ENCODE results near the gene ARHGAP11B.
A peak's percentile ranks its signal among the peaks of the same experiment; 100 is the strongest.
"Not testable (repeated sequence)": the region's sequence is repeated elsewhere in the genome, so short reads cannot be mapped to it uniquely, and the experiment has no call there.

The ARHGAP11B gene

DNA sequence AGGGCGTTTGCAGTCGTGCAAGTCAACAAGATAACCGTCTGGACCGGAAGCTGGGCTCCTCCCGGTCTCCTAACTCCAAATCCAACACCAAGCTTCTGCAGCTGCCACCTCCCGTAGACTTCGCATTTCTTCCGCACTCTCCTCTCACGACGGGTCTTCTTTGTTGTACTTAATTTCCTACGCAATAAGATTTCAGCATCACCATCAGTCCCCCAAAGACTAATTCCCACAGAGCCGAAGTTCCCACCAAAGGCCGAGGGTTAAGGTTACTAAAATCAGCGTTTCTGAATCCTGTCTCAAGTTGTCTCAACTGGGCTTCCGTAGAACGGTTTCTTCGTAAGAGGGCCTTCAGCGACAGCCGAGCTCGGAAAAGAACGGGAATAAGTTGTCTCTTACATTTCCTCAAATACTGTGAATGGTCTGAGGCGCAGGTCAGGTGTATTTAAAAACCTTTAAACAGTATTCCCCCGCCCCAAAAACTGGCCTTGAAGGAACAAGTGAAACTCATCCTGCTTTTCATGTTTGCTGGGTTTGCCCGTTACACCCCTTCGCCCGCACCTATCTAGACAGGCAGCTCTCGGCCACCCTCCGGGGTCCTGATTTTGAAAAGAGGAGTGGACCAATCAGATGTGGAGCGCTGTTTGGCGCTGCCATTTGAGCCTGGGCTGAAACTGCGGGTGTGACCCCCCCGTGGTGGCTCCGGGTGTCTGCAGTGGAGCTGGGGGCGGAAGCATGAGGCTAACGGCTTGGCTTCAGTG is at the start of gene ARHGAP11B:
TSS of gene ARHGAP11B (plus strand) at position 693 of the 758 bp plus-strand sequence.
- peak; percentile 100 for DNase-seq (ENCODE audit: extremely low read depth, low read depth, low spot score)

DNA sequence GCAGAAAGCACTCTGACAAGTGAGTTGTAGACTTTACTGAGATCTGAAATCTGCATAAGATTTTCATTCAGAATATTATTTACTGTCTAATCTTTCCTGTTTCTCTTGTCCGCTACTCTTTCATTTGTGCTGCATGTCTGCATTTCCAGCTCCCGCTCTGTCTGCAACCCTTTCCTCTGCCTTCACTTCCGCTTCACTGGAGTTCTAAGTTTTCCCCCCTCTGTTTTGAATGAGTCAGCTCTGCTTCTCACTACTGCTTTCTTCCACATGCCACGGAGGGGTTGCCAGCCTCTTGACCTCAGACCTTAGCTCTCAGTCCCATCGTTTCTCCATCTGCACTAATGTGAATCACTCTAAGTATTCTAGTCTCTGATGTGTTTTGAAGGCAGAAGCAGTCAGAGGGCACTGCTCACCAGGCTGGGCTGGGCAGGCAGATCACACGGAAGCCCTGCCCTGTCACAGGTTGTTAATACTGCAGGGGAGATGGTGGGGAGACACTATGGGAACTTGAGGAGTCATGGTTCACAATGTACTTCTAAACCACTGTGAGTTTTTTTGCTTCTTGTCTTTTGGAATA is 46.4 kb upstream of the ARHGAP11B start:
- DNase-seq (ENCODE audit: extremely low read depth, low read depth, low spot score), result not testable (repeated sequence)

DNA sequence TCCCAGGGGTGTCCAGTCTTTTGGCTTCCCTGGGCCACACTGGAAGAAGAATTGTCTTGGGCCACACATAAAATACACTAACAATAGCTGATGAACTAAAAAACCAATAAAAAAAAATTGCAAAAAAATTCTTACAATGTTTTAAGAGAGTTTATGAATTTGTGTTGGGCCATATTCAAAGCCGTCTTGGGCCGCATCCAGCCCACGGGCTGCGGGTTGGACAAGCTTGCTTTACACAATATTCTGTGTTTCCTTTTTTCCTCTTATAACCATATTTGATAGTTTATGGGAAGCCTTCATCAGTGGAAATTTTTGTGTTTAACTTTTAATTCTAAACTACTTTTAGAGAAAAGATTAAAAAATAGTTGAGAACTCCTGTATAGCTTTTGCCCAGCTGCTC is 45.2 kb upstream of the ARHGAP11B start:
- not testable (repeated sequence) for DNase-seq (ENCODE audit: extremely low read depth, low read depth, low spot score)

DNA sequence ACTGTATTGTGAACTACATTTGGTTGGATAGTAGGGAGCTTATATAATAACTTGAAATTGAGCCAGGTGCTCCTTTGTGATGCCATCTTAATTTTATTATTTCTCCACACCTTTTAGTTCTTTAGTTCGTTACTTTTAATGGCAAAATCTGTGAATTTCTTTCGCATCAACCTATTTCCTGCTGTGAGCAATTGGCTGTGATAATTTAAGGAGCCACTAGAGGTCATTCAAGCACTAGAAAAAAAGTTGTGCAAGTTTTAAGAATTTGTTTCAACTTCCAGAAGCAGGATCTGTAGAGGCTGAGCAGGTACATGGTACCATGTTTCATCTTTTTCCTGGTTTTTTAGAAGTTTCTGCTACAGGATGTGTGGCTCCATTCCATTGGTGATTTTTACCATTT is 27.0 kb upstream of the ARHGAP11B start:
- DNase-seq (ENCODE audit: extremely low read depth, low read depth, low spot score), result not testable (repeated sequence)

DNA sequence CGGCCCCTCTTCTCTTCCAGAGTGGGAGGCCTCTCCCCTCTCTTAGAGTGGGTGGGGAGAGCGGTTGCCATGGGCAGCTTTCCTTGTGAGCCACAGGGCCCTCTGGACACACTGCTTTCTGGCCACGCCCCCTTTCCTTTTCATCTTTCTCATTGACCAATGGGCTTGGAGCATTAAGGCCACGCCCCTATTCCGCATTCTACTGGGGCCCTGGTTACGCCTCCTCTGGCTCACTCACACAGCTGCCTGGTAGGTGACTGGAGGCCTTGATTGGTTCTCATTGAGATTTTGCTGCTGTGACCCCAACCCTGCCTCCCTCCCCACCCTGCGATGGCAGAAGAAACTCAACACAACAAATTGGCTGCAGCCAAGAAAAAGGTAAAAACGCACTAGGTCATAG is 22.1 kb upstream of the ARHGAP11B start, which contains the start of gene GOLGA8H:
TSS of gene GOLGA8H (plus strand) at position 233 of the 400 bp plus-strand sequence. CDS start at position 331, 98 bp downstream.
- DNase-seq (ENCODE audit: extremely low read depth, low read depth, low spot score), result not testable (repeated sequence)

DNA sequence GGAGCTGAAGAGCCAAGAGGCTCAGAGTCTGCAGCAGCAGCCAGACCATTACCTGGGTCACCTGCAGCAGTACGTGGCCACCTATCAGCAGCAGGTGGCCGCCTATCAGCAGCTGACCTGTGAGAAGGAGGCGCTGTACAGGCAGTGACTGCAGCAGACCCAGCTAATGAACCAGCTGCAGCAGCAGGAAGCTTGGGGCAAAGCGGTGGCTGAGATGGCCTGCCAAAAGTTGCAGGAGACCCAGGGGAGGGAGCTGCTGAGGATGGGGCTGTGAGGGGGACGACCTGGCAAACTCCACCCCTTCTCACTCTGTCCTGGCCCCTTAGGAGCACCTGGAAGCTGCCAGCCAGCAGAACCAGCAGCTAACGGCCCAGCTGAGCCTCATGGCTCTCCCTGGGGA is 13.7 kb upstream of the ARHGAP11B start:
- not testable (repeated sequence) for DNase-seq (ENCODE audit: extremely low read depth, low read depth, low spot score)

DNA sequence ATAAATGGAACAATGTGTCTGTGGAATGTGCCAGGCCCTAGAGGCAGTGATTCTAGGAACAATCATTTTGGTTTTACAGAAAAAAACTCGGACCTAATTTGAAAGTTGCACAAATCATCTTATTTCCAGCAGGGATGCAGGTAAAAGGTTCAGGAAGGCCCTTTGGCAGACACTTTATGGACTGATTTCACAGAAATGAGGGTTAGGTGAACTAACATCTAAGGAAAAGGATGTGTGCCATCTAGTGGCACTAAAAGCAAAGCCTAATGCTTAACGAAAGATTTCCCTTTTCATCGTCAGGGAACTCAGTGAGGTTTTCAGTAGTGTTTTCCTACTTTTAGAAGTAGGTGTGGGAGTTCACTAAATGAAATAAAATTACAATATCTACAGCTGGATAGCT is 4.6 kb upstream of the ARHGAP11B start:
- DNase-seq (ENCODE audit: extremely low read depth, low read depth, low spot score), result not testable (repeated sequence)

DNA sequence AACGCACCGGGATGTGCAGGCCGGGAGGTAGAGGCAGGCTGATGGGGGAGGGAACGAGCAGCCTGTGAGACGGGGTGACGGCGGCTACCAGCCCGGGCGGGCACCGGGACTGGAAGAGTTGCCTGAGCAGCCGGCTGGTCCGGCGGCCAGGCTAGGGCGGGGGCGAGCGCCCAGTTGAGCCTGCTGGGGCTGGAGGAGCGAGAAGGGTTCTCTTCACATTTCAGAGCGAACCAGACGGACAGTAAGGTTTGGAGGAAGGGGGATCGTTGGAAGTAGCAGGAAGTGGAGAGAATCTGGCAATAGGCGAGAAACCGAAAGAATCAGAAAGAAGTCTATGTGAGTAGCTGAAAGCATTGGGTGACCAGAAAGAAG is 252 bp downstream of the ARHGAP11B start:
- DNase-seq (ENCODE audit: extremely low read depth, low read depth, low spot score), result not testable (repeated sequence)

DNA sequence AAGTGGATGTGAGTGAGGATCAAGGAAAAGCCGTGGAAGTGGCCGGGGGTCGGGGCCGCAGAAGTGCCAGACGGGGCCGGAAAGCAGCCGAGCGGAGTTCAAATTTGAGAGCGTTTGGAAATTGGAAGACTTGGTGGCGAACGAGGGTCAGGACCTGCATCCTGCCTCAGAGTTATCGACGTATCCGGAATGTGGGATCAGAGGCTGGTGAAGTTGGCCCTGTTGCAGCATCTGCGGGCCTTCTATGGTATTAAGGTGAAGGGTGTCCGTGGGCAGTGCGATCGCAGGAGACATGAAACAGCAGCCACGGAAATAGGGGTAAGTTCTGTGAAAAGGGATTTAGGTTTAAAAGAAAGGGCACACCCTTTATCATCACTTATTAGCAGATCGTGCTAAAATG is 704 bp downstream of the ARHGAP11B start:
- DNase-seq (ENCODE audit: extremely low read depth, low read depth, low spot score), result not testable (repeated sequence)

DNA sequence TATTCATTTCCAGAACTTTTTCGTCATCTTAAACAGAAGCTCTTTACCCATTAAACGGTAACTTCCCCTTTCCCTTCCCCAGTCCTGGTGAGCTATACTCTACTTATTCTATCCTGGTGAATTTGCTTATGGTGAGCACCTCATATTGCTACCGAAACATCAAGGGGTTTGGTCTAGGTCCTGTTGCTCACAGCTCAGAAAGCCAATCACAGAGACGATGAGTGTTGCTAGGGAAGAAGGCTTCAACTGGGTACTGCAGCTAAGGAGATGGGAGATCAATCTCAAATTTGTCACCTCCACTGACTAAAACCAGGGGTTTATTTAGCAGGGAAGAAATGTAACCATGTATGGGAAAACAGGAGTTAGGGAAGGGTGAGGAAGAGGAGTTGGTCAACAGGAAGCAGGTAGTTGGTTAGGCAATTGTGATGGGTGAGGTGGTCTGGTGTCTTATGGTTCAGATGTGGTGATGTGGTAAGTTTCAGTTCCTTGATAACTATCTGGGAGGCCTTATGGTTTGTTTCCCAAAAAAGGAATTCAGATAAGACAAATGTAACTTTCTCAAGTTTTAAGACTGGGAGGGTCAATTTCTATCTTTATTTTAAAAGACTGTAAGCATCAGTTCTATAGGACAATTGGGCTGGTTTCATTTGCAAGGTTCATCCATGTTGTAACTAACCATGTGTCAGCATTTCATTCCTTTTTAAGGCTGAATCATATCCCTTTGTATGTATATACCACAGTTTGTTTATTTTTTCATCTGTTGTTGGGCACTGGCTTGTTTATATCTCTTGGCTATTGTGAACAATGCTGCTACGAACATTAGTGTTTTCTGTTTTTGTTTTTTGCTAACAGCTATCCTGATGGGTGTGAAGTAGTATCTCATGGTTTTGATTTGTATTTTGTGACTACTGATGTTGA is 24.3 kb downstream of the ARHGAP11B start:
- no peak for DNase-seq (ENCODE audit: extremely low read depth, low read depth, low spot score)

DNA sequence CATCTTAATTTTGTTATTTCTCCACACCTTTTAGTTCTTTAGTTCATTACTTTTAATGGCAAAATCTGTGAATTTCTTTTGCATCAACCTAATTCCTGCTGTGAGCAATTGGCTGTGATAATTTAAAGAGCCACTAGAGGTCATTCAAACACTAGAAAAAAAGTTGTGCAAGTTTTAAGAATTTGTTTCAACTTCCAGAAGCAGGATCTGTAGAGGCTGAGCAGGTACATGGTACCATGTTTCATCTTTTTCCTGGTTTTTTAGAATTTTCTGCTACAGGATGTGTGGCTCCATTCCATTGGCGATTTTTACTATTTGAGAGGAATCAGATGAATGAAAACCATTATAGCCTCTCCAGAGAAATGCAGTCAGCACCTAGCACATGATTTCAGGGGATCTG is 35.2 kb downstream of the ARHGAP11B start:
- not testable (repeated sequence) for DNase-seq (ENCODE audit: extremely low read depth, low read depth, low spot score)

DNA sequence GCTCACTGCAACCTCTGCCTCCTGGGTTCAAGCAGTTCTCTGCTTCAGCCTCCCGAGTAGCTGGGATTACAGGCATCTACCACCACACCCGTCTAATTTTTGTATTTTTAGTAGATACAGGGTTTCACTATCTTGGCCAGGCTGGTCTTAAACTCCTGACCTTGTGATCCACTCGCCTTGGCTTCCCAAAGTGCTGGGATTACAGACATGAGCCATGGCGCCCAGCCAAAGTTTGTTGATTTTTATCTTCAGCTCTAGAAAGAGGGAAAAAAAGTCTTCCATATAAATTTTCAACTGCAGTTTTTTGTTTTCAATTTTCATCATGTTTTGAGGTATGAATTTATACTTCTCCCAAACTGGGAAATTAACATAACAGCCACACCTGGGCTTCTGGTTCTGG is 43.7 kb downstream of the ARHGAP11B start:
- DNase-seq (ENCODE audit: extremely low read depth, low read depth, low spot score), result not testable (repeated sequence)

DNA sequence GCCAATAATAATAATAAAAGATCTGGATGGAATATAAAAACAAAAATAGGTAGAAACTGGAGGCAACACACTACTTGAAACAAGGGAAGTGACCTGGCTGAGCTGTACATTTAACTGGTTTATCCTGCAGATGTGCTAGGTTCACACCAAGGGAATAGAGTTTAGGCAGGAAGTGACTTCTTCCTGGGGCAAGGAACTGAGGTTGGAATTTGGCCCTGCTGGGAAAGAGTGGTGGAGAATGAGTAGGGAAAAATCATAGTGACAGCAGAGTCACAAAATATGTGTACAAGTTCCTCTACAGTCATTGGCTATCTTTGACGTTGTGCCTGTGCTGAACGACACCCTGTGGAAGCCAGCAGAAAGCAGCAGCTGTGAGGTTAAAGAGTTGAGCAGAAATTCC is 44.1 kb downstream of the ARHGAP11B start:
- no peak for DNase-seq (ENCODE audit: extremely low read depth, low read depth, low spot score)

DNA sequence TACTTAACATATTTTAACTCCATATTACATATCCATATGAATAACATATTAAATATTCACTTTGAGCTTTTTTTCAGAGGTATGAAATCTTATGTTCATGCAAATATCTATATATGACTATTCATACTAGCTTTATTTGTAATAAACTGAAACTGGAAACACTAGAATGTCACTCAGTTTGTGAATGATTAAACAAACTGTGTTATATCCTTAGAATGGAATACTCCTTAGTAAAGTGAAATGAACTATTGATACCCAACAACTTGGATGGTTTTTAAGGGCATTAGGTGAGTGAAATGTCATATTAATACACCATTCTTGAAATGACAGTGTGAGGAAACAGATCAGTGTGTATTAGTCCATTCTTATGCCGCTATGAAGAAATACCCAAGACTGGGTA is 45.4 kb downstream of the ARHGAP11B start:
- DNase-seq (ENCODE audit: extremely low read depth, low read depth, low spot score), result no peak

DNA sequence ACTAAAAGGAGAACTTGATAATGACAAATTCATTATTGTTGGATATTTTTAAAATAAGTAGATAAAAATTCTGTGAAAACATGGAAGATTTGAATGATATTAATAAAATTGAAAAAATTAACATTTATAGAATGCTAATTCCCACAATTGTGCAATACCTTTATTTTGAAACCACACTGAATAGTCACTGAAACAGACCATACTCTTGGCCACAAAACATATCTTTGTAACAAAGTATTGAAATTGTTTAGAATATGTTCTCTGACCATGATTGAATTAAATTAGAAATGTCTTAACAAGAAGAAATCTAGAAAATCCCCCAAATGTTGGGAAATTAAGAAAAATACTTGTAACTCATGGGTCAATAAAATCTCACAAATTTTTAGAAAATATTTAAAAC is 49.2 kb downstream of the ARHGAP11B start:
- DNase-seq (ENCODE audit: extremely low read depth, low read depth, low spot score), result no peak

DNA sequence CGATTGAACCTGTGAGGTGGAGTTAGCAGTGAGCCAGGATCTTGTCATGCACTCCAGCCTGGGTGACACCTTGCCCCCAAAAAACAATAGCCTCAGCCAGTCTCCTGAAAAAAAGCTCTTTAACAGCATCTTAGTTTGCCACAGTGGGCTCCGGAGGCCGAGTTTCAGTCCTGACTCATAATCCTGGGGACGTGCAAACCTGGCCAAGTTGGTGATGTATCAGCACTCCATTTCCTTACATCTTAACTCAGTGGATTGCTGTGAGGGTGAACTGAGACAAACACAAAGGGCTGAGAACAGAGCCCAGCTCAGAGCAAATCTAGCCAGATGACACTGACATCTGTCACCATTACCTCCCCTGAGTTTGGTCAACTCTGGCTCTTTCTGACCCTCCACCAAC is 50.0 kb downstream of the ARHGAP11B start:
- not testable (repeated sequence) for DNase-seq (ENCODE audit: extremely low read depth, low read depth, low spot score)

DNA sequence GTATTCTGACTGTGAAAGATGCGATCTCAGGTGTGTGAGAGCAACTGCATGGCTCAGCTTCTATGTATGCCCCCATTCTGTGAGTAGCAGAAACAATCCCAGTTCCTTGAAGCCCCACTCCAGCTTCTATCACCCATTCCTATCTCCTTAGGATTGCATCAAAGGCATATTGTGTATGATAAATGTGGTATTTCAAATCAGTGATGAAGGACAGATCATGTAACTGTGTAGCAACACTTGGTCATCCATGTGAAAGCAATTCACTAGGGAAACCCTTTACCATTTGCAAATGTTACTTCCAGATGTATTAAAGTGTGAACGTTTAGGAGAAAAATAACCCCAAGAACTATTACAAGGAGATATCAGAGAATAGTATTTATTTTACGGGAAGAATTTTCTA is 55.1 kb downstream of the ARHGAP11B start:
- DNase-seq (ENCODE audit: extremely low read depth, low read depth, low spot score), result not testable (repeated sequence)

DNA sequence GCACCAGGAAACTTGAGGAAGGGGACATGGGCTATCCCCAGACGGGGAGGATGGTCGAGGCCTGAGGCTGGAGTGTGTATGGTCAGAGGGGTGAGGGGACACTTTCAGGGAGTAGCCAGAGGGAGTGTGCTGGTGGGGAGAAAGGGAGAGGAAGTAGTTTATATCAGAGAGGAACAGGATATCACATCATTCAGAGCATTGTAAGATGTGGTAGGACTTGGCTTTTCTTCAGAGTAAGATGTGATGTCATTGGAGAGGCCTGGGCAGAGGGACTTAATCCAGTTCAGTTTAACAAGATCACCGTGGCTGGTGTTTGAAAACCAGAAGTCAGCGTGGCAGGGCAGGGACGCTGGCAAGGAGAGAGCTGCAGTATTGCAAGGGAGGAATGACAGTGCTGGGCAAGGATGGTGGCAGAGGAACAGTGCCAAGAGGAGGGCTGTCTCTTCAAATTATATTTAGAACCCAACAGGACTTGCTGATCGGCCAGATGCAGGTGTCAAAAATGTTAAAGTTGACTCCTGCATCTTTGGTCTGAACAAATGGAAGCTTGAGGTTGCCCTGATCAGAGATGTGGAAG is 59.9 kb downstream of the ARHGAP11B start:
- not testable (repeated sequence) for DNase-seq (ENCODE audit: extremely low read depth, low read depth, low spot score)

DNA sequence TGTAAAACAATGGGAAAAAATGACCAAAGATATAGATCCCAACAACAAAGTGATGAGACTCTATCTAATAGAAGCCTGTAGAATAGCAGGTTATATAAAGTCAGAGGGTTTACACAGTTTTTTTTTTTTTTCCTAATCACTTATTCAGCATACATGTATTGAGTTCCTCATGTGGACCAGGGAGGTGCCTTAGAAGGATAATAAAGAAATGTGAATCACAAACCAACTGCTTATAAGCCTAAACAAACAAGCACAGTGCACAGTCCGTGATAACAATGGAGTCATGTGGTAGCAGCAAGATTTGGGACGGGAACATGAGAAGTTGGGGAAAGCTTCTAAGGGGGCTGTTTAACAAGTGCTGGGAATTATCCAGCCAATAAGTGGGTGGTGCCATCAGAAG is 60.7 kb downstream of the ARHGAP11B start:
- not testable (repeated sequence) for DNase-seq (ENCODE audit: extremely low read depth, low read depth, low spot score)
